H1 (cell line): Measurements from ENCODE around the gene ARHGEF12. TPM values are rescaled to one million over a fixed set of nuclear protein-coding genes. Genes with fewer than 3 reads are reported as not detected.

Source experiments
- CTCF ChIA-PET: fragments of 300-600 bp; sonication (Branson Sonifier 250); formaldehyde crosslinking; loops from one replicate; lab custom pipeline; 2021; ENCODE audit not compliant: partially characterized antibody; lab: Charles Lee
- POLR2A ChIA-PET: fragments of 300-600 bp; sonication (Branson Sonifier 250); formaldehyde crosslinking; loops from one replicate; lab custom pipeline; 2021; ENCODE audit warnings: inconsistent platforms; ENCODE audit not compliant: partially characterized antibody; lab: Charles Lee
- DNase-seq, 2 experiments: peaks; one replicate each; pipeline versions ENCODE4 v3.0.0 to v3.0.0-alpha.2; 2010 to 2022; ENCODE audit warnings: low spot score in 2 of 2, low read depth in 1 of 2, mixed read lengths in 1 of 2
- FAIRE-seq: peaks from 2 replicates; lab custom pipeline; 2011; peaks lifted over from hg19 to GRCh38; lab: Jason Lieb, UNC
- H2AFZ ChIP-seq: 2 replicates; pipeline ENCODE4 v1.8.1; 2012; ENCODE audit warnings: low read length, inconsistent platforms
- H2AK5ac ChIP-seq: 2 replicates; pipeline ENCODE4 v1.6.1; 2013; ENCODE audit warnings: low read depth, low read length
- H2BK120ac ChIP-seq: replicated peaks from 2 replicates; pipeline ENCODE3; 2013; ENCODE audit warnings: low read depth, low read length, inconsistent platforms
- H2BK12ac ChIP-seq: 2 replicates; pipeline ENCODE4 v1.6.1; 2013; ENCODE audit warnings: low read depth, low read length
- H2BK15ac ChIP-seq: 2 replicates; pipeline ENCODE4 v1.6.1; 2013; ENCODE audit warnings: low read length
- H2BK20ac ChIP-seq: 2 replicates; pipeline ENCODE4 v1.6.1; 2013; ENCODE audit warnings: low read length
- H2BK5ac ChIP-seq: 2 replicates; pipeline ENCODE4 v1.6.1; 2013; ENCODE audit warnings: low read depth, low read length
- H3K14ac ChIP-seq: 2 replicates; pipeline ENCODE4 v1.6.1; 2013; ENCODE audit warnings: inconsistent platforms; ENCODE audit not compliant: insufficient read length
- H3K18ac ChIP-seq: 2 replicates; pipeline ENCODE4 v1.6.1; 2013; ENCODE audit warnings: low read length; ENCODE audit errors: extremely low read depth
- H3K23ac ChIP-seq: 2 replicates; pipeline ENCODE4 v1.6.1; 2013; ENCODE audit warnings: inconsistent platforms; ENCODE audit not compliant: insufficient read length
- H3K23me2 ChIP-seq: 2 replicates; pipeline ENCODE4 v1.6.1; 2013; ENCODE audit warnings: low read depth, low read length
- H3K27ac ChIP-seq: 2 replicates; pipeline ENCODE4 v1.6.1; 2011; ENCODE audit warnings: low read depth, low read length, inconsistent platforms
- H3K27me3 ChIP-seq, 4 experiments: replicated peaks in 1 of 4; 1 replicate in 1 of 4; 2 replicates in 3 of 4; pipeline versions ENCODE4 v1.6.1 to v1.8.1; 2011 to 2013; ENCODE audit warnings: low read length in 3 of 4, mild to moderate bottlenecking in 3 of 4, inconsistent platforms in 2 of 4, mixed read lengths in 2 of 4, moderate library complexity in 1 of 4; ENCODE audit not compliant: control insufficient read depth in 3 of 4, insufficient read depth in 3 of 4; ENCODE audit errors: extremely low read depth in 1 of 4
- H3K36me3 ChIP-seq, 4 experiments: 2 replicates each; pipeline versions ENCODE4 v1.6.1 to v1.8.1; 2011 to 2013; ENCODE audit warnings: mild to moderate bottlenecking in 4 of 4, low read length in 3 of 4, moderate library complexity in 2 of 4, control low read depth in 1 of 4, inconsistent platforms in 1 of 4; ENCODE audit not compliant: insufficient read depth in 4 of 4, control insufficient read depth in 2 of 4
- H3K4ac ChIP-seq: replicated peaks from 2 replicates; pipeline ENCODE3; 2013; ENCODE audit warnings: low read length, low read depth, mixed read lengths, inconsistent platforms; ENCODE audit not compliant: insufficient read length
- H3K4me1 ChIP-seq, 4 experiments: replicated peaks in 1 of 4; 1 replicate in 1 of 4; 2 replicates in 3 of 4; pipeline versions ENCODE4 v1.6.1 to v1.8.1; 2011 to 2013; ENCODE audit warnings: low read length in 3 of 4, inconsistent platforms in 2 of 4, mixed read lengths in 1 of 4; ENCODE audit not compliant: insufficient read depth in 4 of 4, control insufficient read depth in 3 of 4
- H3K4me2 ChIP-seq, 2 experiments: 2 replicates each; pipeline versions ENCODE4 v1.6.1 to v1.8.1; 2011 to 2013; ENCODE audit warnings: low read depth in 2 of 2, low read length in 2 of 2, control low read depth in 1 of 2, inconsistent platforms in 1 of 2, mild to moderate bottlenecking in 1 of 2; ENCODE audit not compliant: insufficient read depth in 1 of 2
- H3K4me3 ChIP-seq, 4 experiments: fragments of 200-600, 300-600 bp in 1 of 4; sonication (generic), shearing (Covaris generic), sonication (Bioruptor Twin) in 1 of 4; 2 replicates each; pipeline versions ENCODE4 v1.5.1 to v1.8.1; 2011 to 2016; ENCODE audit warnings: low read length in 4 of 4, low read depth in 3 of 4, control low read depth in 2 of 4, inconsistent platforms in 2 of 4, mild to moderate bottlenecking in 2 of 4, mixed read lengths in 1 of 4, moderate library complexity in 1 of 4; ENCODE audit not compliant: insufficient read depth in 2 of 4; ENCODE audit errors: extremely low read depth in 1 of 4
- H3K56ac ChIP-seq: replicated peaks from 2 replicates; pipeline ENCODE3; 2013; ENCODE audit warnings: low read depth, mild to moderate bottlenecking, mixed read lengths, low read length, inconsistent platforms; ENCODE audit not compliant: insufficient read length
- H3K79me1 ChIP-seq: 2 replicates; pipeline ENCODE4 v1.6.1; 2013; ENCODE audit warnings: low read depth, low read length, control low read depth
- H3K79me2 ChIP-seq, 2 experiments: 2 replicates each; pipeline versions ENCODE4 v1.6.1 to v1.8.1; 2012 to 2013; ENCODE audit warnings: low read length in 2 of 2, mild to moderate bottlenecking in 2 of 2, inconsistent platforms in 1 of 2; ENCODE audit not compliant: insufficient read depth in 2 of 2, control insufficient read depth in 1 of 2
- H3K9ac ChIP-seq, 4 experiments: replicated peaks in 1 of 4; 1 replicate in 1 of 4; 2 replicates in 3 of 4; pipeline versions ENCODE4 v1.6.1 to v1.8.1; 2011 to 2013; ENCODE audit warnings: low read depth in 3 of 4, low read length in 3 of 4, control low read depth in 2 of 4, mild to moderate bottlenecking in 2 of 4, moderate library complexity in 2 of 4, inconsistent platforms in 1 of 4; ENCODE audit errors: extremely low read depth in 1 of 4
- H3K9me3 ChIP-seq, 2 experiments: 2 replicates each; pipeline versions ENCODE4 v1.6.1 to v1.8.1; 2012 to 2013; ENCODE audit warnings: mild to moderate bottlenecking in 2 of 2, moderate library complexity in 2 of 2, control low read depth in 1 of 2, inconsistent platforms in 1 of 2, low read depth in 1 of 2, low read length in 1 of 2, mixed read lengths in 1 of 2; ENCODE audit not compliant: insufficient read depth in 2 of 2
- H4K20me1 ChIP-seq, 2 experiments: replicated peaks in 1 of 2; 2 replicates each; pipeline versions ENCODE3 to v1.8.1; 2011 to 2013; ENCODE audit warnings: inconsistent platforms in 2 of 2, low read length in 2 of 2, mild to moderate bottlenecking in 1 of 2; ENCODE audit not compliant: insufficient read depth in 2 of 2, control insufficient read depth in 1 of 2
- H4K5ac ChIP-seq: 2 replicates; pipeline ENCODE4 v1.6.1; 2013; ENCODE audit warnings: low read length, low read depth, mixed read lengths, inconsistent platforms; ENCODE audit not compliant: insufficient read length
- H4K8ac ChIP-seq: 2 replicates; pipeline ENCODE4 v1.8.0; 2013; ENCODE audit warnings: mild to moderate bottlenecking, moderate library complexity, low read length, inconsistent platforms; ENCODE audit not compliant: insufficient read depth; ENCODE audit errors: extremely low read depth
- H4K91ac ChIP-seq: replicated peaks from 2 replicates; pipeline ENCODE3; 2013; ENCODE audit warnings: low read length, mixed read lengths, inconsistent platforms; ENCODE audit not compliant: insufficient read length
- JUND ChIP-seq: IDR thresholded peaks from 2 replicates; pipeline ENCODE4 v1.6.1; 2011; ENCODE audit warnings: mild to moderate bottlenecking, improper control_type of control experiment, low read length
- KDM5A ChIP-seq: fragments of 200-600 bp; IDR thresholded peaks from 2 replicates; pipeline ENCODE4 v1.7.1; 2012; ENCODE audit warnings: mild to moderate bottlenecking, low read length, inconsistent platforms, mixed read lengths
- NRF1 ChIP-seq: IDR thresholded peaks from 2 replicates; pipeline ENCODE4 v1.6.1; 2011; ENCODE audit warnings: mild to moderate bottlenecking, low read depth, low read length, improper control_type of control experiment
- WGBS, 2 experiments: shearing (Covaris generic) in 1 of 2; methylation state at CpG; one replicate each; pipeline versions ENCODE4 v1.1.6 to v1.1.7; 2013 to 2015; ENCODE audit warnings: low lambda C conversion rate in 2 of 2, mixed read lengths in 2 of 2, inconsistent platforms in 1 of 2, low coverage in 1 of 2, missing lambda C conversion rate in 1 of 2; ENCODE audit not compliant: insufficient replicate concordance in 2 of 2, insufficient coverage in 1 of 2, insufficient read length in 1 of 2; ENCODE audit errors: extremely low coverage in 1 of 2, missing lambda C conversion rate in 1 of 2; 5-methylcytosine and 5-hydroxymethylcytosine counted together
- polyA plus RNA-seq, 7 experiments: library from polyadenylated mRNA; depleted of rRNA in 3 of 7; stranded (reverse) in 5 of 7; unstranded in 2 of 7; fragments of >200 nt in 5 of 7; fragments of 200-250 nt in 2 of 7; gene quantifications; 1 replicate in 5 of 7; 2 replicates in 1 of 7; 4 replicates in 1 of 7; pipeline versions ENCODE4 v1.2.1 to v1.2.3, GENCODE V29; 2011 to 2013; ENCODE audit warnings: missing spikeins in 2 of 7, mixed read lengths in 2 of 7
- total RNA-seq: library from RNA; stranded (reverse); fragmentation: NEBNext Ultra II Directional; extraction: Animal tissue kit (Norgen Biotek cat#: 25700); gene quantifications from 2 replicates; pipeline ENCODE4 v1.2.1, GENCODE V29; 2021

ARHGEF12 gene
- total and polyA plus RNA-seq, 2 of the 8 experiments (the other 6 are each of a cell fraction or from before 2014, with no cell fraction given): 5.1 to 33.7 TPM

GRCh38 chr11:120467627-120468026 is 131.4 kb downstream of the ARHGEF12 start:
- FAIRE-seq (no peak), DNase-seq (no peak)
- Histone ChIP-seq H2BK5ac (no peak overlapping the region), H3K79me1 (no peaks in the 10 kb centered on the region), H3K56ac (no peak overlapping the region), H3K9ac (no peak overlapping the region), H3K36me3 (peaks cover 0 to 31% (median 10%) of the 10 kb centered on the region in 4 experiments; a peak in 7 of 8 replicates), H3K27ac (no peak overlapping the region), H3K79me2 (no peaks in the 10 kb centered on the region), H3K4ac (no peak overlapping the region), H4K5ac (no peak overlapping the region), H3K4me2 (no peak overlapping the region), H2BK15ac (no peak overlapping the region), H2AFZ (no peak overlapping the region), H4K91ac (no peak overlapping the region), H3K27me3 (no peaks in the 10 kb centered on the region), H3K23me2 (no peaks in the 10 kb centered on the region), H2BK12ac (no peak overlapping the region), H4K8ac (no peak overlapping the region), H3K4me3 (no peak overlapping the region), H3K23ac (no peak overlapping the region), H4K20me1 (peaks cover 0 to 2% of the 10 kb centered on the region in 2 experiments), H3K14ac (no peak overlapping the region), H3K18ac (no peak overlapping the region), H2AK5ac (no peak overlapping the region), H3K4me1 (no peaks in the 10 kb centered on the region), H3K9me3 (no peaks in the 10 kb centered on the region), H2BK120ac (no peak overlapping the region), H2BK20ac (no peak overlapping the region)
- POLR2A ChIA-PET: no interaction called here
- 95% methylated on average over 6 of the region's 6 CpGs; no CpG with 5 or more reads in 1 of the 2 experiments for WGBS, 2 experiments
- CTCF ChIA-PET: interaction anchor here (0.7 kb wide), 1 partner anchor 20 kb away, joined by 3 read pairs; no protein-coding TSS in a partner anchor
- no peak for TF ChIP-seq JUND
- TF ChIP-seq NRF1: no peak
- TF ChIP-seq KDM5A: no peak
